Lung (tissue), 12 donors: Measurements from ENCODE around the gene DENND6B. TPM values are rescaled to one million over a fixed set of nuclear protein-coding genes. Genes with fewer than 3 reads are reported as not detected.

Experiments used
- ATAC-seq: fragments of 200-7000 bp; cut with Tn5 transposase; one replicate; pipeline ENCODE4 v1.9.1; 2020; ENCODE audit warnings: moderate number of reproducible peaks; ENCODE audit not compliant: insufficient read depth, low FRiP score
- DNase-seq, 3 donors: peaks; one replicate each; pipeline ENCODE4 v3.0.0-alpha.2; 2013 to 2017
- H3K27ac ChIP-seq, 2 donors: one replicate each; pipeline ENCODE4 v1.5.1; 2013; ENCODE audit warnings: mild to moderate bottlenecking in 2 of 2, moderate library complexity in 2 of 2, control low read depth in 1 of 2, inconsistent platforms in 1 of 2, low read depth in 1 of 2, low read length in 1 of 2
- H3K27me3 ChIP-seq, 3 donors: one replicate each; pipeline ENCODE4 v1.5.1; 2013; ENCODE audit warnings: low read length in 2 of 3; ENCODE audit not compliant: control insufficient read depth in 3 of 3, insufficient read depth in 3 of 3
- H3K36me3 ChIP-seq, 4 donors: one replicate each; pipeline ENCODE4 v1.5.1; 2013; ENCODE audit warnings: low read length in 4 of 4, mild to moderate bottlenecking in 1 of 4, moderate library complexity in 1 of 4; ENCODE audit not compliant: control insufficient read depth in 4 of 4, insufficient read depth in 4 of 4
- H3K4me1 ChIP-seq, 5 donors: one replicate each; pipeline ENCODE4 v1.5.1; 2013; ENCODE audit warnings: low read length in 5 of 5, mild to moderate bottlenecking in 2 of 5, moderate library complexity in 1 of 5; ENCODE audit not compliant: control insufficient read depth in 5 of 5, insufficient read depth in 5 of 5
- H3K4me3 ChIP-seq: one replicate; pipeline ENCODE4 v1.5.1; 2013; ENCODE audit warnings: mild to moderate bottlenecking, control low read depth, moderate library complexity
- H3K9ac ChIP-seq, 2 donors: one replicate each; pipeline ENCODE4 v1.5.1; 2013; ENCODE audit warnings: low read length in 2 of 2, control low read depth in 1 of 2; ENCODE audit not compliant: insufficient read depth in 1 of 2
- H3K9me3 ChIP-seq, 4 donors: one replicate each; pipeline ENCODE4 v1.5.1; 2013; ENCODE audit warnings: low read length in 3 of 4, mild to moderate bottlenecking in 1 of 4, moderate library complexity in 1 of 4; ENCODE audit not compliant: control insufficient read depth in 4 of 4, insufficient read depth in 3 of 4
- WGBS, 2 donors: extraction: QIAGEN DNeasy Blood & Tissue Kit; methylation state at CpG; one replicate each; pipeline ENCODE4 v1.1.7; 2013; 5-methylcytosine and 5-hydroxymethylcytosine counted together
- polyA plus RNA-seq, 2 donors: library from polyadenylated mRNA; stranded (reverse); fragments of 200-250 nt; gene quantifications; one replicate each; pipeline ENCODE4 v1.2.1, GENCODE V29; 2013
- total RNA-seq, 2 donors: library from RNA; depleted of rRNA in 1 of 2; stranded (reverse); fragments of >200 nt in 1 of 2; gene quantifications; one replicate each; pipeline ENCODE4 v1.2.1, GENCODE V29; 2014 to 2021
- TF ChIP-seq, protein P1 (sequence below): IDR thresholded peaks from 2 replicates; pipeline ENCODE4 v1.5.1; 2012; ENCODE audit warnings: mild to moderate bottlenecking; ENCODE audit errors: control extremely low read depth, extremely low read depth
- donor health status: control.
- donor health status: control.
- donor health status: Bipolar disorder and iron deficiency.
- donor health status: healthy.
- donor health status: DM: yes; HTN: yes; CAD: no.

The DENND6B gene
- total and polyA plus RNA-seq, 4 donors, result 8.0 to 26.0 (median 12.6) TPM

DNA sequence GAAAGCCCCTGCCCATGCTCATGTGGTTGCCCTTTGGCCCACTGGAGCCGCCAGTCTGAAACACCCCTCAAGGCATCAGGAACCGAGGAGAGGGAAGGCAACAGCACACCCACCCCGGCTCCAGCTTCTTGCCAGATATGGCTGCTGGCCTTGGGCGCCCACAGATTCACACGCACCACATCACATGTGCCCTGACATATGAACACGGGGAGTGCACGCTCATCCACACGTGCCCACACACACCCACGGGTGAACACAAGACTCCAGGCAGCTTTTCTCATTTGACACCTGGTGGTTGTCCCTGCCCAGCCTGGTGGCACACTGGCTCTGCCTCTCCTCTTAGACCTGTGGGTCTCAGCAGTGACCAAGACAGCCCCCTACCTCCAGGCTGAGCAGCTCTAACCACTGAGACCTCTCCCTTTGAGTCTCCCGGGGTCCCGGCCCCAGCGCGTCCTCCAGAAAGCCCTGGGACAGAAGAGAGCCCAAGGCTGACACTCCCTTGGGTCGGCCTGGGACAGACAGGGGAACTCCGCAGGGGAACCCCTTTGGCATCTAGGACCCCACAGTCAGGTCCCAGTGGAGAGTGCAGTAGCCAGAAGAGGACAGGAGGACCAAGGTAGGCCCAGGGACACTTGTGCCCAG lies 62.6 kb downstream of the DENND6B start:
- no peak overlapping the region for H3K9ac ChIP-seq
- no peaks in the 10 kb centered on the region for H3K27me3 ChIP-seq
- H3K9me3 ChIP-seq, result no peaks in the 10 kb centered on the region
- H3K27ac ChIP-seq, result no peak overlapping the region
- TF ChIP-seq, protein P1, sequence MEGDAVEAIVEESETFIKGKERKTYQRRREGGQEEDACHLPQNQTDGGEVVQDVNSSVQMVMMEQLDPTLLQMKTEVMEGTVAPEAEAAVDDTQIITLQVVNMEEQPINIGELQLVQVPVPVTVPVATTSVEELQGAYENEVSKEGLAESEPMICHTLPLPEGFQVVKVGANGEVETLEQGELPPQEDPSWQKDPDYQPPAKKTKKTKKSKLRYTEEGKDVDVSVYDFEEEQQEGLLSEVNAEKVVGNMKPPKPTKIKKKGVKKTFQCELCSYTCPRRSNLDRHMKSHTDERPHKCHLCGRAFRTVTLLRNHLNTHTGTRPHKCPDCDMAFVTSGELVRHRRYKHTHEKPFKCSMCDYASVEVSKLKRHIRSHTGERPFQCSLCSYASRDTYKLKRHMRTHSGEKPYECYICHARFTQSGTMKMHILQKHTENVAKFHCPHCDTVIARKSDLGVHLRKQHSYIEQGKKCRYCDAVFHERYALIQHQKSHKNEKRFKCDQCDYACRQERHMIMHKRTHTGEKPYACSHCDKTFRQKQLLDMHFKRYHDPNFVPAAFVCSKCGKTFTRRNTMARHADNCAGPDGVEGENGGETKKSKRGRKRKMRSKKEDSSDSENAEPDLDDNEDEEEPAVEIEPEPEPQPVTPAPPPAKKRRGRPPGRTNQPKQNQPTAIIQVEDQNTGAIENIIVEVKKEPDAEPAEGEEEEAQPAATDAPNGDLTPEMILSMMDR, result no peak
- ATAC-seq (no peak), DNase-seq (no peak)
- no peak overlapping the region for H3K4me3 ChIP-seq
- peaks cover 0 to 2% (median 0%) of the 10 kb centered on the region in 4 donors for H3K36me3 ChIP-seq
- 91 to 95% methylated on average over 15 of the region's 15 CpGs for WGBS, 2 donors
- peaks cover 0 to 24% (median 14%) of the 10 kb centered on the region in 5 donors for H3K4me1 ChIP-seq

GRCh38 chr22:50262973-50263617 lies 63.7 kb downstream of the DENND6B start:
- DNase-seq, result no peak
- H3K9me3 ChIP-seq, result no peaks in the 10 kb centered on the region
- no peak overlapping the region for H3K4me3 ChIP-seq
- no peak for ATAC-seq
- 65 to 73% methylated on average over 9 of the region's 9 CpGs for WGBS, 2 donors
- H3K27me3 ChIP-seq, result no peaks in the 10 kb centered on the region
- TF ChIP-seq, protein P1, result no peak
- no peak overlapping the region for H3K27ac ChIP-seq
- H3K4me1 ChIP-seq, result peaks cover 0 to 19% (median 6%) of the 10 kb centered on the region in 5 donors
- no peak overlapping the region for H3K9ac ChIP-seq
- H3K36me3 ChIP-seq, result peaks cover 0 to 2% (median 0%) of the 10 kb centered on the region in 4 donors

DNA sequence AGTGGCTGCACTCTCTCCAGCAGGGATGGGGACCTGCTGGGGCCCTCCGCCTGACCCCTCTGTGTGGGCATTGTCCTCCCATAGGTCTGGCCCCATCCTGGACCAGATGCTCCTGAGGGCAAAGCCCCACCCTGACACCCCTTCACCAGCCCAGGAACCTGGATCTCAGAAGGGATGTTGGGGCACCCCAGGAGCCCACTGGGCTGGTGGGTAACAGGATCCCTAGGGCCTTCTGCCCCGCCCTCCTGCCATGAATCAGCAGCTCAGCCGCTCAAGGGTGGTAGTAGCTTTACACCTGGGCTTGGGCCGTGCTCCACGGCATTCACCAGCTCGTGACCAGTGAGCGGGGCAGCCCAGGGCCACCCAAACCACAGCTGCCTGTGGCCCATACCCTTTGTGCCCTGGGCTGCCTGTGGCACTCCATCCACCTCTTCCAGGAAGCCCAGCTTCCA lies 64.3 kb downstream of the DENND6B start:
- Histone ChIP-seq H3K4me3 (no peak overlapping the region), H3K36me3 (peaks cover 0 to 2% (median 0%) of the 10 kb centered on the region in 4 donors), H3K4me1 (peaks cover 0 to 17% (median 6%) of the 10 kb centered on the region in 5 donors), H3K27me3 (no peaks in the 10 kb centered on the region), H3K9me3 (no peaks in the 10 kb centered on the region), H3K9ac (no peak overlapping the region), H3K27ac (no peak overlapping the region)
- 25 to 60% methylated on average over 7 of the region's 7 CpGs for WGBS, 2 donors
- no peak for ATAC-seq
- TF ChIP-seq, protein P1, result no peak
- DNase-seq, result no peak
